GM12892 (cell line): ENCODE measurements around the gene TRIM8.

Source experiments
- POLR2A ChIP-seq: IDR thresholded peaks from 2 replicates; pipeline ENCODE4 v1.6.1; 2011; ENCODE audit warnings: low read depth, low read length, control low read depth
- POLR2AphosphoS5 ChIP-seq: IDR thresholded peaks from 2 replicates; pipeline ENCODE4 v1.6.1; 2011; ENCODE audit warnings: low read depth, low read length, control low read depth
- TAF1 ChIP-seq: IDR thresholded peaks from 2 replicates; pipeline ENCODE4 v1.6.1; 2011; ENCODE audit warnings: low read depth, mild to moderate bottlenecking, control low read depth, low read length, borderline replicate concordance

GRCh38 chr10:102648889-102649796, 4.9 kb downstream of the TRIM8 start:
- no peak for TF ChIP-seq POLR2AphosphoS5
- no peak for TF ChIP-seq POLR2A
- TF ChIP-seq TAF1 = no peak
